Loucy (cell line): Measurements from ENCODE around the gene TRIB2.

ENCODE experiments used
- H2AFZ ChIP-seq: fragments of 200-600 bp; sonication (generic); 2 replicates; pipeline ENCODE4 v1.6.0; 2016; ENCODE audit warnings: antibody characterized with exemption, mild to moderate bottlenecking, low read length, moderate library complexity
- H3F3A ChIP-seq: fragments of 200-600 bp; 2 replicates; pipeline ENCODE4 v1.6.0; 2016; ENCODE audit warnings: antibody characterized with exemption, low read depth, mild to moderate bottlenecking
- H3K27me3 ChIP-seq: fragments of 200-600 bp; sonication (generic); 2 replicates; pipeline ENCODE4 v1.6.1; 2014; ENCODE audit warnings: low read length, mild to moderate bottlenecking; ENCODE audit not compliant: insufficient read depth, poor library complexity, severe bottlenecking
- H3K36me3 ChIP-seq: fragments of 200-600 bp; sonication (generic); 2 replicates; pipeline ENCODE4 v1.6.1; 2016; ENCODE audit warnings: low read length; ENCODE audit not compliant: insufficient read depth
- H3K4me1 ChIP-seq: fragments of 200-600 bp; sonication (generic); 2 replicates; pipeline ENCODE4 v1.5.1; 2014; ENCODE audit warnings: low read length, mild to moderate bottlenecking; ENCODE audit not compliant: insufficient read depth, poor library complexity, severe bottlenecking
- H3K4me2 ChIP-seq: fragments of 200-600 bp; sonication (generic); 2 replicates; pipeline ENCODE4 v1.6.0; 2014; ENCODE audit warnings: antibody characterized with exemption, low read length, low read depth, mild to moderate bottlenecking; ENCODE audit not compliant: poor library complexity, severe bottlenecking
- H3K4me3 ChIP-seq: fragments of 200-600 bp; sonication (generic); 2 replicates; pipeline ENCODE4 v1.5.1; 2014; ENCODE audit warnings: low read length, mild to moderate bottlenecking, mixed read lengths; ENCODE audit not compliant: poor library complexity, severe bottlenecking
- H3K79me2 ChIP-seq: fragments of 200-600 bp; sonication (generic); 2 replicates; pipeline ENCODE4 v1.6.1; 2014; ENCODE audit warnings: low read length; ENCODE audit not compliant: insufficient read depth
- H3K9ac ChIP-seq: fragments of 200-600 bp; sonication (generic); 2 replicates; pipeline ENCODE4 v1.6.0; 2014; ENCODE audit warnings: mild to moderate bottlenecking, low read depth, low read length, moderate library complexity; ENCODE audit not compliant: poor library complexity, severe bottlenecking
- H3K9me2 ChIP-seq: fragments of 200-600 bp; sonication (generic); replicated peaks from 2 replicates; pipeline ENCODE4 v1.6.1; 2016; ENCODE audit warnings: low read depth, low read length, mixed read lengths
- H3K9me3 ChIP-seq: fragments of 200-600 bp; sonication (generic); 2 replicates; pipeline ENCODE4 v1.6.1; 2014; ENCODE audit warnings: mild to moderate bottlenecking, antibody characterized with exemption, low read length, low read depth; ENCODE audit not compliant: insufficient read depth
- H4K20me1 ChIP-seq: fragments of 200-600 bp; sonication (generic); 2 replicates; pipeline ENCODE4 v1.6.0; 2014; ENCODE audit warnings: antibody characterized with exemption, low read length, mild to moderate bottlenecking; ENCODE audit not compliant: insufficient read depth, poor library complexity, severe bottlenecking
- CTCF ChIP-seq: fragments of 200-600 bp; sonication (generic); conservative IDR thresholded peaks from 2 replicates; pipeline ENCODE4 v1.5.1; 2014; ENCODE audit warnings: mild to moderate bottlenecking, antibody characterized with exemption, low read length
- EZH2phosphoT487 ChIP-seq: fragments of 200-600 bp; IDR thresholded peaks from 2 replicates; pipeline ENCODE4 v1.6.1; 2018; ENCODE audit warnings: antibody characterized with exemption, mild to moderate bottlenecking, moderate library complexity, borderline replicate concordance

TRIB2 gene

GRCh38 chr2:12755384-12755783, 38.6 kb downstream of the TRIB2 start:
- Histone ChIP-seq H2AFZ (no peak overlapping the region), H3K79me2 (no peaks in the 10 kb centered on the region), H3K9me3 (no peaks in the 10 kb centered on the region), H3K4me1 (no peaks in the 10 kb centered on the region), H3K9me2 (no peaks in the 10 kb centered on the region), H3K27me3 (no peaks in the 10 kb centered on the region), H3K36me3 (no peaks in the 10 kb centered on the region), H3K4me3 (no peak overlapping the region), H3K9ac (no peak overlapping the region), H3K4me2 (no peak overlapping the region), H4K20me1 (no peaks in the 10 kb centered on the region), H3F3A (no peaks in the 10 kb centered on the region)
- no peak for TF ChIP-seq EZH2phosphoT487
- no peak for TF ChIP-seq CTCF

DNA sequence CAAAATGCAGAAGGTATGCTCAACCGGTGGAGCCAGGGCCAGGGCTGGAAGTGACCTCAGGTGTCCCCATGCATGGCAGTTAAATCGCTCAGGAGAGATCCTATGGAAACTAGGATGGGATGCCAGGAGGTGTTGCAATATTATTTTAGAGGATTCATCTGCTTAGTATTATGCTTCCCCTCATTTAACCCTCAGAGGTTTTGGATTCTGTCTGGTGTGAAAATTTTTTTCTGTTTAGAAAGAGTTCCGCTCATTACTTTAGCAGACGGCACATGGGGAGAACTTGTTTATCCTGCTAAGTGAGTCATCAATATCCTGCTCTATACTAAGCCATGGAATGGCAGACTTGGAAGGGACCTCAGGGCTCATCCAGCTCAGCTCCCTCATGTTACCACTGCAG, 42.5 kb downstream of the TRIB2 start:
- Histone ChIP-seq H3K4me3 (no peak overlapping the region), H4K20me1 (no peaks in the 10 kb centered on the region), H3K9me3 (no peaks in the 10 kb centered on the region), H3K79me2 (no peaks in the 10 kb centered on the region), H3K4me1 (peaks cover 10% of the 10 kb centered on the region), H3K9ac (no peak overlapping the region), H3K9me2 (no peaks in the 10 kb centered on the region), H3F3A (no peaks in the 10 kb centered on the region), H3K36me3 (no peaks in the 10 kb centered on the region), H2AFZ (no peak overlapping the region), H3K27me3 (no peaks in the 10 kb centered on the region), H3K4me2 (no peak overlapping the region)
- TF ChIP-seq EZH2phosphoT487 (no peak), CTCF (no peak)

DNA sequence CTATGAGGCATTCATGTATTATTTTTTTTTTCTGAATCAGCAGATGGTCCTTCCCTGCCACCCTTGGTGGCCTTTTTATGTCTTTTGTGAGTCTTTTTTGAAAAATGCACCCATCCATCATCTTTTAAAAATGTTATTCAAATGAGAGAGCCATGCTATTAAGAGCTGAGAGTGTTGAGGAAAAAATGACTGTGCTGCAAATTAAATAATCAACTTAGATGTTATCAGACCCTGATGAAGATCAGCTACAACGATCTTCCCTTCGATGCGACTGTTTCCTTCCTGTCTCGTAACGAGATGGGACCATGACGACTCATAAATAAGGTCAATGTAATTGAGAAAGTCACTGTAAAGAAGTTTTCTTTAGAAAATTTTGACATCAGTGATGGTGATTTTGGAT, 44.4 kb downstream of the TRIB2 start:
- no peak overlapping the region for H3K4me2 ChIP-seq
- H3K4me1 ChIP-seq: peaks cover 10% of the 10 kb centered on the region
- no peaks in the 10 kb centered on the region for H3K27me3 ChIP-seq
- no peaks in the 10 kb centered on the region for H3K36me3 ChIP-seq
- no peaks in the 10 kb centered on the region for H4K20me1 ChIP-seq
- no peaks in the 10 kb centered on the region for H3F3A ChIP-seq
- no peak overlapping the region for H3K9ac ChIP-seq
- no peak overlapping the region for H2AFZ ChIP-seq
- H3K4me3 ChIP-seq: no peak overlapping the region
- H3K79me2 ChIP-seq: no peaks in the 10 kb centered on the region
- H3K9me2 ChIP-seq: no peaks in the 10 kb centered on the region
- H3K9me3 ChIP-seq: no peaks in the 10 kb centered on the region
- no peak for TF ChIP-seq CTCF
- no peak for TF ChIP-seq EZH2phosphoT487
